GM18951 (cell line): Measurements from ENCODE around the gene HPCAL4.

ENCODE experiments used
- POLR2A ChIP-seq: IDR thresholded peaks from 4 replicates; pipeline ENCODE4 v1.6.1; 2011; ENCODE audit warnings: mild to moderate bottlenecking; ENCODE audit not compliant: insufficient read length, insufficient read depth; ENCODE audit errors: extremely low read depth
- in situ Hi-C: fragments of 300-500 bp; cut with MboI; formaldehyde crosslinking; loops from one replicate; pipeline ENCODE4 v1.12.0; 2022; ENCODE audit warnings: low sequenced_read_pairs, mixed read lengths, inconsistent platforms; ENCODE audit not compliant: unreplicated experiment

HPCAL4 gene

DNA sequence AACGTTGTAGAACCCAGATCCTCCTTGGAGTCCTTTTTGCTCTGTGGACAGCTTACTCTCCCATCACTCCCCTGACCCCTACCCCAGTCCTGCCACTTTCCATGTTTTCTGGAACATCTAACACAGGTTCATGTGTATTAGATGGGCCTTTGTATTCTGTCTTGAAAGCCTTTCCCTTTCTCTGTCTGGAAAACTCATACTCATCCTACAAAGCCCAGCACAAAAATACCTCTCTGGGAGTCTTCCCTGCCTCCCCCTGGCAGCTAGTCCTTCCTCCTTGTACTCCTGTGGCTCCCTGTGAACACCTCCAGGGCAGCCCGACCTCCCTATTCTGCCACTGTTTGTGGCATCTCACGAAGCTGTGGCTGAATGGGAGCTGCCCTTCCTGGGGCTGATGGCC is 44.0 kb downstream of the HPCAL4 start:
- in situ Hi-C loops: no loop called here
- no peak for TF ChIP-seq POLR2A

DNA sequence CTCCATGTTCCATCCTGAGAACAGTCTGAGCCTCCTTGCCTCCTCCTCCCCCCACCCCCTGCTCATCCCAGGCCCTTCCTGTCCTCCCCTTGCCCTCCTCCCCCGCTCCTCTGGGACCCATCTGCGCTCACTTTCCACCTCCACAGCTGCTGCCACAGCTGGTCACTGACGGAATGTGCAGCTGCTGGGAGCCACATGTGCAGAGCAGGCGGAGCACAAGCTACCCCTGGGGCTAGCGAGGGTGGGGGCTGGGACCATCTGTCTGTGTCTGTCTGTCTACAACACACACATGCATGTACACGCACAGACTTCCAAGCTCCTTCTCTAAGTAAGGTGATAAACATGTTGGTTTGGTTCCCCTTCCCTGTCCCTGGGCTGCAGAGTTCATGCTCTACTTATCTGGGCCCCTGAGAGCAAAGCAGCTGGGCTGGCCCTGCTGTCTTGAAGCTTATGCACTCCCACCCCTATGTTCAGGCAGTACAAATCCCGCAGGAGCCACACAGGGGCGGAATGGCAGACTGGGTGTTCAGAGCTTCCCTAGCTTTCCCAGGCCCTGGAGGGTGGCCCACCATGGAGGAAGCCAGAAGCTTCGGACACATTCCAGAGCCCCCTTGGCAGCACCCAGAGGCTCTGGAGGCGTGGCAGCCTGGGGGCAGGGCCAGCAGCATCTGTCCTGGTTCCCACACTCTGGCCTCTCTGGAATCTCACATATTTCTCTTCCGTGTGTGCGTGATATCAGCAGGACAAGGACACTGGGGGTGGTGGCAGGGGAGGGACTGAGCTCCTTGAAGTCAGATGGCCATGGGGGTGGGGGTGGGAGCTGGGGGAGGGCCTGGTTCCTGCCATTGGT is 44.8 kb downstream of the HPCAL4 start:
- TF ChIP-seq POLR2A: no peak
- in situ Hi-C loops: no loop called here

DNA sequence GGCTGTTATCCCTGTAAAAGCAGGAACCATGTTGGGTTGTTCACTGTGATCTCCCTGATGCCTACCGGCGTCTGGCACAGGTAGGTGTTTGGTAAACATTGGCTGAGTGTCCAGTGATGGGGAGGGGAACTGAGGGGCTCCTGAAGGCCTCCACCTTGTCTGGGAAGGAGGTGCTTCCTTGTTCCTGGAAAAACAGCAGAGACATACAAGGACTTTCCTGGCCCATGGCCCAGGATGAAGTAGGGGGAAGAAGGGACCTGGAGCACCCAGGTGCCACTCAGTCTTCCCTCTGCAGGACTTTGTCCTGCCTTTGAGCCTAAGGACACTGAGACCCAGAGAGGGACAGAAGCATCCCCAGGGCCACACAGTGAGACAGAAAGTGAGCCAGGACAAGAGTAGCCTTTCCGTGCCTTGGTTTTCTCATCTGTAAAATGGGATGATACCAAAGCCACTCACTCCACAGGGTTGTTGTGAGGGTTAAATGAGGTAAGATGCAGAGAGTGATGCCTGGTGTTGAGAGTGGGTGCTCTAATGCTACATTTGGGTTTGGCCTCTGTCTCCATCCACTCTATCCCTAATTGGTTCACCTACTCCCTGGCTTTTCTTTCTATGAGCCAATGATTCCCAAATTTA is 45.7 kb downstream of the HPCAL4 start:
- in situ Hi-C loops: no loop called here
- TF ChIP-seq POLR2A: no peak

DNA sequence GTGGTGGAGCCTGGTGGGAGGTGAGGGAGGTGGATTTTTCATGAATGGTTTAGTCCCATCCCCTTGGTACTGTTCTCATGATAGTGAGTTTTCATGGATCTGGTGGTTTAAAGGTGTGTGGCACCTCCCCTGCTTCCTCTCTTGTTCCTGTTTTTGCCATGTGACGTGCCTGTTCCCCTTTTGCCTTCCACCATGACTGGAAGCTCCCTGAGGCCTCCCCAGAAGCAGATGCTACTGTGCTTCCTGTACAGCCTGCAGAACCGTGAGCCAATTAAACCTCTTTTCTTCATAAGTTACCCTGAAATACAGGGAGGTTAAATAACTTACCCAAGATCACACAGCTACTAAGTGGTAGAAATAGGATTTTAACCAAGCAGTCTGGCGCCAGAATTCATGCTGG is 47.5 kb downstream of the HPCAL4 start:
- no peak for TF ChIP-seq POLR2A
- in situ Hi-C loops: no loop called here

DNA sequence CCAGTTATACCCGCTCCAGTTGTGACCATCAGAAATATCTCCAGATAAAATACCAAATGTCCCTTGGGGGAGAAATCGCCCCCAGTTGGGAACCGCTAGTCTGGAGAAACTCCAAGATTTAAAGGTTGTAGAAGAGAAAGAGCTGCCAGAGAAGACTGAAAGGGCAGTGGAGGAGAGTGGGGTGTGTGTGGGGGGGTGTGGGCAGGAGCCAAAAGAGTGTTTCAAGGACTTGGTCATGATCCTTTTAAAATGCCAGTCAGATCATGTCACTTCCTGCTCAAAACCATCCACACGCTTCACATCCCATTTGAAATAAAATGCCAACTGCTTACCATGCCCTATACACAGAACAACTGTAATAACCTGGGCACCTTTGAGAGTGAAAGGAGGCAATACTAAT is 48.4 kb downstream of the HPCAL4 start:
- TF ChIP-seq POLR2A: no peak
- in situ Hi-C loops: no loop called here

DNA sequence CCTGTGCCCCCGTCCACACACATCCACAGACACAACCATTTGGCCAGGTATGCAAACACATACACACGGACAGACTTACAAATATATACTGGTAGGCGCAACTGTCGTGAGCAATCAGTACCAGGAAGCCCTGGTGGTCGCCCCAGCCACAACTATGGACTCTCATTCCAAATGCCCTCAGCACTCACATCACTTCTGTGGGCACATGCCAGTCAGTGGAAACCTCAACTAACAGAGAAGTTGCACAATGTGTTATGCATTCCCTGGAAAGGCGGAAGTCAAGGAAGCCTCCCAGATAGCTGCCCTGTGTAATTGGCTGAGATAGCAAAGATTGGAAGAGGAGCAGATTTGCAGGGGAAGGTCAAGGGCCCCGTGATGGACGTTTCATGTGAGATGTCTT is 50.4 kb downstream of the HPCAL4 start:
- in situ Hi-C loops: no loop called here
- no peak for TF ChIP-seq POLR2A

DNA sequence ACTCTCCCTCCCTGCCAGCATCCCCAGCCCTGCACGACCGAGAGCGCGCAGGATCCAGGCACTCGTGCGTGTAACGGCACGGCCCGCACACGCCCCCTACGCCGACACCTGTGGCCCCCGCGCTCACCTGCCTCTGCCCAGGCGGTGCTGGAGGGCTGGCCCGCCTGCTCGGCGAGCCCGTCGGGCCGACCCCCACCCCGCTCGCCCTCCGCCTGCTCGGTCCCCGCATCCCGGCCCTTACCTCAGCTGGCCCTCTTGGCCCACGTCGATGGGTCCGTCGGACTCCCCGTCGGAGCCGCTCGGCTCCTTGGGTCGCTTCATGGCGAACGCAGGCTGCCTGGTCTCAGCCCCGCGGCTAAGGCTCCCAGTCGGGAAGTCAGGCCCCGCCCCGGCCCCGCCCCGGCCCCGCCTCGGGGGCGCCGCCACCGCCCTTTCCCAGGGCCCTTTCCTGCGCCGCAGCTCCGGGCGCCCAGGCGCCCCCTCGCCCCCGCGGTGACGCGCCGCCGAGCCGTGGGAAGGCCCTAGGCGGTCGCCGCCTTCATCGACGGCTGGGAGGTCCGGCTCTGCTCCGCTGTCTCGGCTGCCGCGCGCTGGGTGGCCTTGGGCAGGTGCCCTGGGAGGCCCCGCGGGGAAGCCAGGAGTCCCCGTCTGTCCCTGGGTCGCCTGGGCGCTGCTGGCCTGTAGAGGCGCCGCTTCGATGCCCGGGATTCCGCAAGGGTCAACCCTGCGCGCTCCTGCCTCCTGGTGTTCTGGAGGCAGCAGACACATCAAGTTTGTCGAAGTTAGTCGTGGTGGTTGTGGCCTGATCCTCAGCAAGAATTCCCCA is 51.7 kb downstream of the HPCAL4 start, which contains the start of gene HEYL:
Gene HEYL, minus strand, starts transcription at position 339 of the 826 bp plus-strand sequence. Its CDS starts 18 bp downstream, at position 321.
- TF ChIP-seq POLR2A: no peak
- in situ Hi-C loops: no loop called here

DNA sequence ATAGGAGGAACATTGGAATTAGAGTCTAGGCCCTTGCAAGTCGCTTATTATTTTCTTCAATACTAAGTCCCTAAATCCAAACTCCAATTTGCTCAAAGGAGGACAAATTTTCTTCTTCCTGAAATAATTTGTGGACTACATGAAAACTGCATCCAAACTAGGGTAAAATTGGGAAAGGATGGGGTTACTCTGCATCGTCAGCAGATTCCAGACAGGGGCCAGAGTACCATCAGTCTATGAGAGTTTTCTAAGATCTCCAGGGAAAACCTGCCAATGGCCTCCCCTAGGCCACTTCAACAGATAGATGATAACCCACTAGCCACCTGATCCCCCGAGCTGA is 52.3 kb downstream of the HPCAL4 start:
- in situ Hi-C loops: no loop called here
- no peak for TF ChIP-seq POLR2A

DNA sequence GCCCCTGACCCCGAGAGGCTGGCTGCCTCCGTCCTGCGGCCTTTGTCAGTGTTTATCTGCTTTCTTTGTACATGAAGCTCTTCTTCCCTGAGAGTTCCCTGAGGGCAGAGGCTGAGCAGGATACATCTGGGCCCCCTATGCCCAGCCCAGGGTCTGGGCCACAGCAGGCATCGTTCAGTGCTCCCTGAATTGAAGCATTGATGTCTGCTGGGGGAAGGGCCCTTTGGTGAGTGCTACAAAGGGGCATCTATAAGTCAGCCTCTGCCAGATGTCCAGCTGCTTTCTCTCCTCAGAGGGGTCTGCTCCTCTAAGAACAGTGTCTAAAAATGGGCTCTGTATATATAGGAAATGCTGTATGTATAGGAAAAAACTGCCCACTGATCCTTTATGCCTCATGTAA is 53.9 kb downstream of the HPCAL4 start:
- in situ Hi-C loops: no loop called here
- no peak for TF ChIP-seq POLR2A

DNA sequence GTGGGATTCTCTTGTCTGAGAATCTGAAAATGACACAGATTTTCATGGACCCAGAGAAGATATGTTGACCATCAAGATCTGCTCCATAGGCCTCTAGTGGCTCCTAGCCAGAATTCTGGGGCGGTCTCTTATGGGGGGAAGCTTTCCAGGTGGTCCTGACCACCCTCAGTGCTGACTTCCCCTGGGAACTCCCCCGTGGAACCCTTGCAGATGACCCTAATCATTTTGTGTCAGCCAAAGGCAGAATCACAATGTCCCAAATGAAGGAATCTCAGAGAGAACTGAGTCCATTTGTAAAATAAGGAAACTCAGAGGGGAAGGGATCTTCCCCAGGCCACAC is 55.4 kb downstream of the HPCAL4 start:
- in situ Hi-C loops: no loop called here
- TF ChIP-seq POLR2A: no peak

DNA sequence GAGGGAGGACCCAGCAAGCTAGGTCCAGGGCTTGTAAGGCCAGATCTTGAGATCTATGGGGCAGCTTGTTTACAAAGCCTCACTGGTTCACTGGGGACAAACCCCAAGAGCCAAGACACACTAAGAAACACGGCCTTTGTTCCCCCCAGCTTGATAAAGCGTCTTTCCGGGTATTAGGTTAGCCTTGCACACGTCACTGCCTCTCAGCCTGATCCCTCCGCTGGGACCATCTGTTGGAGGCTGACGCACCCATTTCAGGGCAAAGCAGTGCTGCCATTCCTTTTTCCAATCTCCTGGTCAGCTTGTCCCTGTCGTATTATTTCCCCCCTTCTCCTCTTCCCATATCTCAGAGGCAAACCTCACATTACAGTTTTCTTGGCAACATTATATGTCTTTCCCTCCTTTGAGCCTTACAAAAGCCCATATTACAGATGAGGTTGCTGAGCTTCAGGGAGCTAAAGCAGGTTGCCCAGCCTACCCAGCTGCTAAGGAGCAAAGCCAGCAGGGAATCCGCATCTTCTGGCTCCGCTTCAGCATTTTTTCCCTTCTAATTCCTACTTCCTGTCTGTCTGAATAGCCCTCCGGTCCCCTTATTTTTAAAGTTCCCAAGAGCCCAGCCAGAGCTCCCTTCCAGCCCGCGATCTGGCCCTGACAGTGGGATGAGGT is 55.9 kb downstream of the HPCAL4 start:
- no peak for TF ChIP-seq POLR2A
- in situ Hi-C loops: no loop called here

DNA sequence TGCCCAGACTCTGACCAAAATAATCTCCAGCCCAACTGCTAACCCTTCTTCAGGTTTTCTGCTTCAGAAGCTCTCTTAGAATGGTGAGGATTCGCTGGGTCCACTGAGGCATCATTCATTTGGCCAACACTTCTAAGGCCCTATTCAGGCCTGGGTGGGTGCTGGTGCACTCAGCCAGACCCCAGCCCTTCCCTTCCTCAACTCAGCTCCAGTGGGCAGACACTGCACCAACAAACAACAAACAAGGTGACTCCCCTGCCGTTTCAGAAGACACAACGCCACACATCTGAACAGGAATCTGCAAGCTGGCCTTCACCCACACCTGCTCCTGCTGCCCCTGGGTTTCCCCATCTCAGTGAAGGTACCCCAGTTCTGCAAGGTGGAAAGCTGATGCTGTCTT is 57.8 kb downstream of the HPCAL4 start:
- in situ Hi-C loops: no loop called here
- TF ChIP-seq POLR2A: no peak
